DND-41 (cell line): ENCODE results near the gene HYI.

Source experiments
- CTCF ChIP-seq: IDR thresholded peaks from 2 replicates; pipeline ENCODE4 v1.5.1; 2012; ENCODE audit warnings: borderline replicate concordance, low read length, moderate library complexity, mild to moderate bottlenecking; ENCODE audit not compliant: poor library complexity, severe bottlenecking; ENCODE audit errors: extremely low read depth
- EZH2 ChIP-seq: IDR thresholded peaks from 3 replicates; pipeline ENCODE4 v1.6.1; 2012; ENCODE audit warnings: borderline replicate concordance, low read depth, mild to moderate bottlenecking, moderate library complexity, low read length, inconsistent platforms; ENCODE audit not compliant: severe bottlenecking

GRCh38 chr1:43451157-43451591, 2.6 kb downstream of the HYI start:
- TF ChIP-seq CTCF (no peak), EZH2 (no peak)
